C4-2B (cell line): ENCODE measurements around the gene MEG3.

ENCODE experiments used
- H3K27ac ChIP-seq: fragments of 450-650 bp; 2 replicates; pipeline ENCODE4 v1.5.1; 2017
- ZFX ChIP-seq: fragments of 450-650 bp; IDR thresholded peaks from 2 replicates; pipeline ENCODE4 v1.6.1; 2017
- TF ChIP-seq, protein P1 (sequence below): fragments of 450-650 bp; conservative IDR thresholded peaks from 2 replicates; pipeline ENCODE4 v1.5.1; 2017; ENCODE audit warnings: mild to moderate bottlenecking

Gene MEG3

GRCh38 chr14:100802179-100802578 lies 23.7 kb upstream of the MEG3 start:
- no peak for TF ChIP-seq ZFX
- TF ChIP-seq, protein P1, sequence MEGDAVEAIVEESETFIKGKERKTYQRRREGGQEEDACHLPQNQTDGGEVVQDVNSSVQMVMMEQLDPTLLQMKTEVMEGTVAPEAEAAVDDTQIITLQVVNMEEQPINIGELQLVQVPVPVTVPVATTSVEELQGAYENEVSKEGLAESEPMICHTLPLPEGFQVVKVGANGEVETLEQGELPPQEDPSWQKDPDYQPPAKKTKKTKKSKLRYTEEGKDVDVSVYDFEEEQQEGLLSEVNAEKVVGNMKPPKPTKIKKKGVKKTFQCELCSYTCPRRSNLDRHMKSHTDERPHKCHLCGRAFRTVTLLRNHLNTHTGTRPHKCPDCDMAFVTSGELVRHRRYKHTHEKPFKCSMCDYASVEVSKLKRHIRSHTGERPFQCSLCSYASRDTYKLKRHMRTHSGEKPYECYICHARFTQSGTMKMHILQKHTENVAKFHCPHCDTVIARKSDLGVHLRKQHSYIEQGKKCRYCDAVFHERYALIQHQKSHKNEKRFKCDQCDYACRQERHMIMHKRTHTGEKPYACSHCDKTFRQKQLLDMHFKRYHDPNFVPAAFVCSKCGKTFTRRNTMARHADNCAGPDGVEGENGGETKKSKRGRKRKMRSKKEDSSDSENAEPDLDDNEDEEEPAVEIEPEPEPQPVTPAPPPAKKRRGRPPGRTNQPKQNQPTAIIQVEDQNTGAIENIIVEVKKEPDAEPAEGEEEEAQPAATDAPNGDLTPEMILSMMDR = no peak
- no peak overlapping the region for H3K27ac ChIP-seq

GRCh38 chr14:100802766-100803165 lies 23.2 kb upstream of the MEG3 start:
- TF ChIP-seq, protein P1 = no peak
- TF ChIP-seq ZFX = no peak
- H3K27ac ChIP-seq = no peak overlapping the region

- H3K27ac ChIP-seq = no peak overlapping the region
- TF ChIP-seq, protein P1 = no peak
- TF ChIP-seq ZFX = no peak
Observed at GRCh38 chr14:100803226-100803625, 22.7 kb upstream of the MEG3 start.

DNA sequence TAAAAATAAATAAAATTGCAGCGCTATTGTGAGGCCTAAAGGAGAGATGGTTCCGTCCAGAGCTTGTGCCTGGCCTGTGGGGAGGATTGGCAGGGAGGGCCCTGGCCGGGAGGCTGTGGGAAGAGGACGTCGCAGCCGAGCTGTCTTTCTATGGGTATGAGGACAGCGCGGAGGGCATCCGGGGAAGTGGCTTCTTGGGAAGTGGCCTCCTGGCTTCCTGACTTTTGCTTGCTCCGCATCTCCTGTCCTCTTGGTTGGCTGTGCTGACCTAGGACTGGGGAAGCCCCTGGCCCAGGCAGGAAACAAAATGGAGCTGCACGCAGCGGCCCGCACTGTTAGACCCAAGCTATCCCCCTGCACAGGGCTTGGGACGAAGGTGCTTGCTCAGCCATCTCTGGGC lies 22.2 kb upstream of the MEG3 start:
- TF ChIP-seq, protein P1 = no peak
- TF ChIP-seq ZFX = no peak
- H3K27ac ChIP-seq = no peak overlapping the region

DNA sequence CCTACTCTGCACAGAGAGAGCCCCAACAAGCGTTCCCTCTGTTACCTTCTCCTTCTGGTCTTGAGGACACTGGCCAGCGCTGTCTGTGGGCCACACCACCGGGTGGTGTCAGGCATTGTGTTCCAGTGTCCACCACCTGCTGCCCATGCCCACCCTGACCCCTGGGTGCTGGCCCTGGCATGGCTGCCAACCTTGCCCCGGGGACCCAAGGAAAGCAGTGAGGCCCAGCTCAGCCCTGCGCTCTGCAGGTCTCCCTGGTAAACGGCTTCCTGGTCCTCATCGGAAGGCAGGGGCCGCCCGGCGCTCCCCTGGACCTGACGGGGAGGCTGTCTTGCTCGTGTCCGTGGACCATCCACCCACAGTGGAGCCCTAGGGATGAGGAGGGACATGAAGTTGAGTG lies 21.8 kb upstream of the MEG3 start:
- no peak for TF ChIP-seq ZFX
- TF ChIP-seq, protein P1 = no peak
- no peak overlapping the region for H3K27ac ChIP-seq

DNA sequence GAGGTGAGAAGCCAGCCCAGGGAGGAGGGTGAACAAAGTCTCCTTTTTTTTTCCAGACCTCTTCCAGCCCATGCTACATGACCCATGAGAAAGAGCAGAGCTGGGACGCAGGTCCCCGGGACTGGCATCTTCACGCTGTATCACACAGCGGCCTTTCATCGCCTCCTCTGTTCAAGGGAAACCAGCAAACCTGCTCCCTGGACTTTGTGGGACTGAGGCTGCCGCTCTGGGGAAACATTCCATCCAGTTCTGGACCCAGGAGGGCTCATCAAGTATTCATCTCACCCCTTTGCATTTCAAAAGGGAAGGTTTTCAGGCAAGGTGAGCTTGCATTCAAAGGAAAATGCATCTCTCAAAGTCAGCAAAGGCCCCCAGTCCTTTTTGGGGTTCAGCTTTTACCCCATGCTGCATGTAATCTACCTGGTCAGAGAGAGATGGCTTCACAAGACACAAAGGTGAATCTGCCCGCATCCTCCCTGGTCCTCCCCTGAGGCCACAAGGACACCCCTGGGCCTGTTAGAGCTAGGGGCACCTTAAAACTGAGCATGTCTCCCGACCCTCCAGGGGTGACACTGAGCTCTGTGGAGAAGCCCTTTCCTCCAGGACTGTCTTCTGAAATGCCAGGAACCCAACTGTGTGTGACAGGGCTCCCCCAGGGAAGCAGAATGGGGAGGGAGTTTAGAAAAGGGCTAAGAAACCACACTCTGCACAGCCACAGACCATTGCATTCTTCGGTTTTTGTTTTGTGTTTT lies 21.2 kb upstream of the MEG3 start:
- TF ChIP-seq, protein P1 = no peak
- TF ChIP-seq ZFX = no peak

GRCh38 chr14:100806386-100806785 lies 19.5 kb upstream of the MEG3 start:
- H3K27ac ChIP-seq = no peak overlapping the region
- TF ChIP-seq, protein P1 = no peak

More for the DNA sequence above, 21.2 kb upstream of the MEG3 start:
- no peak overlapping the region for H3K27ac ChIP-seq
